ENCODE measurements around the gene MRPL11. TPM values are rescaled to one million over a fixed set of nuclear protein-coding genes. Genes with fewer than 3 reads are reported as not detected.

MRPL11 gene
- total and polyA plus RNA-seq, 2 of the 13 experiments (the other 11 are each of a cell fraction or from before 2014, with no cell fraction given) = 72.9 to 176 TPM

- TF ChIP-seq AKNA (CRISPR knock-in tag; IDR thresholded peaks at IDR 0.05; ENCODE audit: borderline replicate concordance) = no peak
- no peak for TF ChIP-seq HNF1A (IDR thresholded peaks at IDR 0.05; ENCODE audit: low read depth)
- peak; percentile 44; the same call in 1 of the 2 replicates for TF ChIP-seq HNF1A (CRISPR knock-in tag; IDR thresholded peaks at IDR 0.05; ENCODE audit: borderline replicate concordance)
- no peak for TF ChIP-seq DMTF1 (CRISPR knock-in tag; IDR thresholded peaks at IDR 0.05)
- no peak for TF ChIP-seq TRIM24 (CRISPR knock-in tag; IDR thresholded peaks at IDR 0.05)
- no peak; the same call in 1 of the 2 replicates for TF ChIP-seq BRD4 (CRISPR knock-in tag; IDR thresholded peaks at IDR 0.05)
- peak; percentile 94 for TF ChIP-seq KDM2A (CRISPR knock-in tag; IDR thresholded peaks at IDR 0.05; ENCODE audit: borderline replicate concordance, low read depth)
- peak; percentile 97 for TF ChIP-seq NFYC (CRISPR knock-in tag; IDR thresholded peaks at IDR 0.05)
- TF ChIP-seq E2F2 (CRISPR knock-in tag; IDR thresholded peaks at IDR 0.05; ENCODE audit: borderline replicate concordance) = no peak
- no peak; the same call in 1 of the 2 replicates for TF ChIP-seq ZNF124 (CRISPR knock-in tag; IDR thresholded peaks at IDR 0.05)
- TF ChIP-seq ZNF577 (CRISPR knock-in tag; IDR thresholded peaks at IDR 0.05; ENCODE audit: borderline replicate concordance, low read depth) = no peak
- TF ChIP-seq ZNF510 (CRISPR knock-in tag; IDR thresholded peaks at IDR 0.05; ENCODE audit: low read depth) = peak; percentile 54; the same call in 1 of the 2 replicates
- no peak for TF ChIP-seq ZNF3 (CRISPR knock-in tag; IDR thresholded peaks at IDR 0.05)
- TF ChIP-seq MLLT10 (CRISPR knock-in tag; IDR thresholded peaks at IDR 0.05) = no peak
Measured at GRCh38 chr11:66480117-66480938, 41.7 kb upstream of the MRPL11 start, which contains the start of gene DPP3 (continued).

All from HepG2 (cell line).